Measurements from ENCODE around the gene ZDHHC9. TPM values are rescaled to one million over a fixed set of nuclear protein-coding genes. Genes with fewer than 3 reads are reported as not detected.

ZDHHC9 gene
- total and polyA plus RNA-seq, 4 donors, result 17.4 to 74.6 (median 40.6) TPM

GRCh38 chrX:129760155-129760554, 83.5 kb downstream of the ZDHHC9 start:
- ATAC-seq (ENCODE audit: insufficient read depth, low FRiP score), result no peak
- WGBS, 2 donors, result 52 to 59% methylated on average over 5 to 9 of the region's 9 CpGs

GRCh38 chrX:129759576-129760061, 84.1 kb downstream of the ZDHHC9 start:
- no peaks in the 10 kb centered on the region for H3K36me3 ChIP-seq (ENCODE audit: control insufficient read depth in 4 of 4, insufficient read depth in 4 of 4, low read length in 4 of 4)
- WGBS, 2 donors, result 19 to 49% methylated on average over 13 to 14 of the region's 14 CpGs
- H3K4me3 ChIP-seq, result no peak overlapping the region
- H3K27ac ChIP-seq (ENCODE audit: low read depth in 1 of 2, low read length in 1 of 2), result peak overlapping the region in 1 of 2 donors; percentile 39
- peak; percentile 30 to 57 (median 47) for DNase-seq
- H3K27me3 ChIP-seq (ENCODE audit: control insufficient read depth in 3 of 3, insufficient read depth in 3 of 3, low read length in 2 of 3), result no peaks in the 10 kb centered on the region
- no peak overlapping the region for H3K9ac ChIP-seq (ENCODE audit: insufficient read depth in 1 of 2, low read length in 2 of 2)
- no peak for ATAC-seq (ENCODE audit: insufficient read depth, low FRiP score)
- H3K9me3 ChIP-seq (ENCODE audit: control insufficient read depth in 4 of 4, insufficient read depth in 3 of 4, low read length in 3 of 4), result no peaks in the 10 kb centered on the region
- TF ChIP-seq CTCF (IDR thresholded peaks at IDR 0.05; ENCODE audit: control extremely low read depth, extremely low read depth), result no peak
- peaks cover 0 to 2% (median 0%) of the 10 kb centered on the region in 5 donors for H3K4me1 ChIP-seq (ENCODE audit: control insufficient read depth in 5 of 5, insufficient read depth in 5 of 5, low read length in 5 of 5)

More at GRCh38 chrX:129760155-129760554, 83.5 kb downstream of the ZDHHC9 start:
- Histone ChIP-seq H3K36me3 (ENCODE audit: control insufficient read depth in 4 of 4, insufficient read depth in 4 of 4, low read length in 4 of 4) (no peaks in the 10 kb centered on the region), H3K27me3 (ENCODE audit: control insufficient read depth in 3 of 3, insufficient read depth in 3 of 3, low read length in 2 of 3) (no peaks in the 10 kb centered on the region), H3K4me3 (no peak overlapping the region), H3K27ac (ENCODE audit: low read depth in 1 of 2, low read length in 1 of 2) (peak overlapping the region in 1 of 2 donors; percentile 39), H3K4me1 (ENCODE audit: control insufficient read depth in 5 of 5, insufficient read depth in 5 of 5, low read length in 5 of 5) (peaks cover 0 to 2% (median 0%) of the 10 kb centered on the region in 5 donors), H3K9ac (ENCODE audit: insufficient read depth in 1 of 2, low read length in 2 of 2) (no peak overlapping the region), H3K9me3 (ENCODE audit: control insufficient read depth in 4 of 4, insufficient read depth in 3 of 4, low read length in 3 of 4) (no peaks in the 10 kb centered on the region)
- no peak for DNase-seq
- no peak for TF ChIP-seq CTCF (IDR thresholded peaks at IDR 0.05; ENCODE audit: control extremely low read depth, extremely low read depth)

DNA sequence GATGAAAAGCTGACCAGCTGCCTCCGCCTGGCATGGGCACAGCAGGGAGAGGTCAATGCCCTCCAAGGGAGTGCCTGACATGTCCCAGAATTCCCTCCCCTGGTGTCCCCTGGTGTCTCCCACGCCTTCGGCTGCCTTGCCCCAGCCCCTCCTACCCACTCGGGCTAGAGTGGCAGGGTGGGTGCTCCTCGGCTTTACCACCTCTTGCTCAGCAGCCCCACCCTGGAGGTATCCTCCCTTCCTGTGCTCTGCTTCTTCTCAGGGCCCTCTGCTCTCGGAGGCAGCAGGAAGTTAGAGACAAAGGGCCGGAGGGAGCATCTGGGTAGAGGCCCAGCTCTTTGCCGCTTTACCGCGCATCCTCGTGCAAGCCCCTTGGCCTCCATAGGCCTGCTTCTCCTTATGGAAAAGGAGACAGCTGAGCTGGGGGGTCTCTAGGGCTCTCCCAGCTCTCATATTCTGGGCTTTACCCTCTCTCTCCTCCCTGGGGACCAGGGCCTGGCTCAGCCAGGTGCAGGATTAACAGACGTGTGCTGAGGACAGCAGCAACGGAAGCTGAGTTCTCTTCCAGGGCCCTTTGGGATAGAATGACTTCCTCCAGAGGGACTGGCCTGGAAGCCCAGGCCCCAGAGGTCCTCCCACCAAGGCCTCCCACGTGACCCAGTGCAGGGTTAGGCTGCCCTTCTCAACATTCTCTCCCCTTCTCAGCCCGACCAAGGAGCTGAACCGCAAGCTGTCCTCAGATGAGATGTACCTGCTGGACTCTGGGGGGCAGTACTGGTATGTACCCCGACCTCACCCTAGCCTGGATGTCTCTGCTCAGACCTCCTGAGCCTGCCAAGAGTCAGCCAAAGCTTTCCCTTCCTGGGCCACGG, 87.7 kb downstream of the ZDHHC9 start:
- 62 to 69% methylated on average over 12 to 18 of the region's 18 CpGs for WGBS, 2 donors
- Histone ChIP-seq H3K27ac (ENCODE audit: low read depth in 1 of 2, low read length in 1 of 2) (no peak overlapping the region), H3K9me3 (ENCODE audit: control insufficient read depth in 4 of 4, insufficient read depth in 3 of 4, low read length in 3 of 4) (no peaks in the 10 kb centered on the region), H3K4me3 (no peak overlapping the region), H3K9ac (ENCODE audit: insufficient read depth in 1 of 2, low read length in 2 of 2) (no peak overlapping the region), H3K4me1 (ENCODE audit: control insufficient read depth in 5 of 5, insufficient read depth in 5 of 5, low read length in 5 of 5) (peaks cover 0 to 6% (median 0%) of the 10 kb centered on the region in 5 donors), H3K36me3 (ENCODE audit: control insufficient read depth in 4 of 4, insufficient read depth in 4 of 4, low read length in 4 of 4) (no peaks in the 10 kb centered on the region), H3K27me3 (ENCODE audit: control insufficient read depth in 3 of 3, insufficient read depth in 3 of 3, low read length in 2 of 3) (no peaks in the 10 kb centered on the region)
- no peak for ATAC-seq (ENCODE audit: insufficient read depth, low FRiP score)
- TF ChIP-seq CTCF (IDR thresholded peaks at IDR 0.05; ENCODE audit: control extremely low read depth, extremely low read depth), result no peak
- DNase-seq, result no peak
